ENCODE data around the gene SEC31B.

Gene SEC31B

GRCh38 chr10:100490531-100490930, 29.1 kb downstream of the SEC31B start:
- DNase-seq: no peak

- no peak for DNase-seq
These were observed 30.3 kb downstream of the SEC31B start for GRCh38 chr10:100489396-100489795.

- no peak for DNase-seq
These were observed 32.1 kb downstream of the SEC31B start for GRCh38 chr10:100487529-100487928.

GRCh38 chr10:100485801-100486495, 33.7 kb downstream of the SEC31B start:
- no peak for DNase-seq

- DNase-seq: no peak
These were observed 34.3 kb downstream of the SEC31B start for GRCh38 chr10:100485366-100485765.

GRCh38 chr10:100483876-100484666, 35.6 kb downstream of the SEC31B start:
- DNase-seq: no peak

GRCh38 chr10:100482834-100483185, 36.9 kb downstream of the SEC31B start:
- no peak for DNase-seq

GRCh38 chr10:100482181-100482833, 37.4 kb downstream of the SEC31B start:
- peak; percentile 17 to 57 (median 34) for DNase-seq

- DNase-seq: peak; percentile 67 to 91 (median 76)
These were observed 38.1 kb downstream of the SEC31B start for GRCh38 chr10:100481462-100482081.

GRCh38 chr10:100480002-100480401, 39.7 kb downstream of the SEC31B start:
- no peak for DNase-seq

- no peak for DNase-seq
These were observed 40.6 kb downstream of the SEC31B start for GRCh38 chr10:100479037-100479436.

GRCh38 chr10:100477970-100478369, 41.7 kb downstream of the SEC31B start:
- DNase-seq: no peak

GRCh38 chr10:100470367-100470766, 49.3 kb downstream of the SEC31B start:
- no peak for DNase-seq

GRCh38 chr10:100469756-100470155, 49.9 kb downstream of the SEC31B start:
- no peak for DNase-seq

- no peak for DNase-seq
These were observed 50.7 kb downstream of the SEC31B start for GRCh38 chr10:100468978-100469377.

- no peak for DNase-seq
These were observed 51.3 kb downstream of the SEC31B start for GRCh38 chr10:100468322-100468721.

- DNase-seq: no peak
These were observed 57.0 kb downstream of the SEC31B start, which contains the start of gene WNT8B for GRCh38 chr10:100462709-100463108. WNT8B (plus strand) TSS chr10:100463009; CDS start chr10:100463169, 160 bp downstream.

- no peak for DNase-seq
These were observed 70.7 kb downstream of the SEC31B start for GRCh38 chr10:100448951-100449350.

- DNase-seq: no peak
These were observed 72.0 kb downstream of the SEC31B start for GRCh38 chr10:100447663-100448062.

GRCh38 chr10:100446130-100446761, 73.4 kb downstream of the SEC31B start:
- no peak for DNase-seq

GRCh38 chr10:100442548-100442947, 77.1 kb downstream of the SEC31B start:
- no peak for DNase-seq

GRCh38 chr10:100438674-100439315, 80.9 kb downstream of the SEC31B start:
- DNase-seq: no peak
